T-cell (primary cell): Measurements from ENCODE around the gene ATP6V0B. TPM values are rescaled to one million over a fixed set of nuclear protein-coding genes. Genes with fewer than 3 reads are reported as not detected.

ENCODE experiments used
- ATAC-seq, 4 experiments: fragments of 200-7000 bp in 3 of 4; fragments of 150-1000 bp in 1 of 4; cut with Tn5 transposase; replicated peaks in 1 of 4; 1 replicate in 3 of 4; 2 replicates in 1 of 4; pipeline ENCODE4 v1.10.0; 2021; ENCODE audit warnings: moderate library complexity in 3 of 4, mild to moderate bottlenecking in 2 of 4, moderate number of reproducible peaks in 1 of 4
- CTCF ChIA-PET, 2 donors: fragments of 300-600 bp; sonication (Branson Sonifier 250); formaldehyde crosslinking; loops; one replicate each; lab custom pipeline; 2022; ENCODE audit warnings: antibody characterized with exemption in 2 of 2; lab: Charles Lee
- POLR2A ChIA-PET, 2 donors: fragments of 300-600 bp; sonication (Branson Sonifier 250); formaldehyde crosslinking; loops; one replicate each; lab custom pipeline; 2022; ENCODE audit warnings: antibody characterized with exemption in 2 of 2; lab: Charles Lee
- DNase-seq, 35 experiments: peaks; one replicate each; pipeline versions ENCODE4 v3.0.0 to v3.0.0-alpha.2; 2013 to 2023
- H3K27ac ChIP-seq: one replicate; pipeline ENCODE4 v1.5.1; 2013; ENCODE audit warnings: low read length
- H3K27me3 ChIP-seq, 2 experiments: replicated peaks in 1 of 2; 1 replicate in 1 of 2; 2 replicates in 1 of 2; pipeline versions ENCODE4 v1.6.1 to v1.7.0; 2013; ENCODE audit warnings: low read length in 1 of 2, mixed read lengths in 1 of 2; ENCODE audit not compliant: control insufficient read depth in 2 of 2, insufficient read depth in 2 of 2; ENCODE audit errors: extremely low read depth in 1 of 2
- H3K36me3 ChIP-seq, 2 donors: 1 replicate in 1 of 2; 2 replicates in 1 of 2; pipeline versions ENCODE4 v1.6.1 to v1.7.0; 2013; ENCODE audit warnings: low read length in 1 of 2; ENCODE audit not compliant: control insufficient read depth in 2 of 2, insufficient read depth in 1 of 2; ENCODE audit errors: extremely low read depth in 1 of 2
- H3K4me1 ChIP-seq, 2 experiments: 1 replicate in 1 of 2; 2 replicates in 1 of 2; pipeline versions ENCODE4 v1.6.1 to v1.7.0; 2013; ENCODE audit warnings: low read length in 2 of 2, mixed read lengths in 1 of 2; ENCODE audit not compliant: insufficient read depth in 2 of 2, control insufficient read depth in 1 of 2; ENCODE audit errors: extremely low read depth in 1 of 2
- H3K4me3 ChIP-seq, 2 donors: 1 replicate in 1 of 2; 2 replicates in 1 of 2; pipeline versions ENCODE4 v1.5.1 to v1.7.0; 2013; ENCODE audit warnings: mild to moderate bottlenecking in 2 of 2, low read length in 1 of 2, moderate library complexity in 1 of 2; ENCODE audit not compliant: control insufficient read depth in 1 of 2; ENCODE audit errors: extremely low read depth in 1 of 2
- H3K9me3 ChIP-seq: 2 replicates; pipeline ENCODE4 v1.7.0; 2013
- H3K27ac Mint-ChIP-seq, 2 donors: one replicate each; pipeline ENCODE4 v1.8.0; 2020 to 2021; ENCODE audit warnings: mild to moderate bottlenecking in 2 of 2, mixed read lengths in 2 of 2
- H3K27me3 Mint-ChIP-seq, 2 donors: one replicate each; pipeline ENCODE4 v1.8.0; 2021 to 2022; ENCODE audit warnings: mixed read lengths in 2 of 2
- H3K36me3 Mint-ChIP-seq: one replicate; pipeline ENCODE4 v1.8.0; 2021; ENCODE audit warnings: mixed read lengths
- H3K4me1 Mint-ChIP-seq, 3 donors: one replicate each; pipeline ENCODE4 v1.8.0; 2020 to 2022; ENCODE audit warnings: mixed read lengths in 3 of 3, mild to moderate bottlenecking in 1 of 3
- H3K4me3 Mint-ChIP-seq, 3 donors: one replicate each; pipeline ENCODE4 v1.8.0; 2020 to 2022; ENCODE audit warnings: mild to moderate bottlenecking in 3 of 3, mixed read lengths in 3 of 3, moderate library complexity in 3 of 3
- H3K9me3 Mint-ChIP-seq, 3 donors: one replicate each; pipeline ENCODE4 v1.8.0; 2020 to 2022; ENCODE audit warnings: mixed read lengths in 3 of 3
- WGBS: methylation state at CpG from one replicate; pipeline ENCODE4 v1.1.5; 2013; ENCODE audit warnings: missing lambda C conversion rate; ENCODE audit not compliant: insufficient coverage; 5-methylcytosine and 5-hydroxymethylcytosine counted together
- total RNA-seq, 35 experiments: library from RNA in 6 of 35; stranded (reverse) in 6 of 35; fragments of 120-200 nt in 1 of 35; gene quantifications; one replicate each; pipeline versions ENCODE4 v1.2.1 to v1.2.4 and lab custom pipeline; 2013 to 2026

Gene ATP6V0B
- total RNA-seq, 5 donors from 2014 or later (not counting 1 experiment from before 2014, with no cell fraction given) = 57.5 to 88.6 (median 69.5) TPM

GRCh38 chr1:43958351-43959255 lies 16.2 kb upstream of the ATP6V0B start:
- ChIA-PET CTCF (no interaction called here), POLR2A (no interaction called here)
- ATAC-seq (no peak), DNase-seq (no peak)
- no peaks in the 10 kb centered on the region for H3K27me3 Mint-ChIP-seq
- H3K27ac ChIP-seq = no peak overlapping the region
- peaks cover 0 to 2% (median 0%) of the 10 kb centered on the region in 3 donors for H3K4me1 Mint-ChIP-seq
- H3K27me3 ChIP-seq = no peaks in the 10 kb centered on the region
- peaks cover 6 to 41% of the 10 kb centered on the region in 2 donors for H3K36me3 ChIP-seq
- no peak overlapping the region for H3K4me3 ChIP-seq
- H3K4me1 ChIP-seq = no peaks in the 10 kb centered on the region
- H3K36me3 Mint-ChIP-seq = peaks cover 27% of the 10 kb centered on the region
- no peaks in the 10 kb centered on the region for H3K9me3 Mint-ChIP-seq
- H3K27ac Mint-ChIP-seq = no peak overlapping the region
- H3K4me3 Mint-ChIP-seq = no peak overlapping the region
- no CpG with 5 or more reads among the region's 9 CpGs for WGBS
- no peaks in the 10 kb centered on the region for H3K9me3 ChIP-seq

GRCh38 chr1:43960798-43961197 lies 14.0 kb upstream of the ATP6V0B start:
- WGBS = 98% methylated on average over 5 of the region's 8 CpGs
- ATAC-seq = no peak
- CTCF ChIA-PET = no interaction called here
- no peak overlapping the region for H3K4me3 Mint-ChIP-seq
- no peaks in the 10 kb centered on the region for H3K4me1 ChIP-seq
- H3K27me3 Mint-ChIP-seq = no peaks in the 10 kb centered on the region
- peaks cover 6 to 41% of the 10 kb centered on the region in 2 donors for H3K36me3 ChIP-seq
- DNase-seq = no peak
- no peak overlapping the region for H3K27ac Mint-ChIP-seq
- H3K27me3 ChIP-seq = no peaks in the 10 kb centered on the region
- POLR2A ChIA-PET = no interaction called here
- no peak overlapping the region for H3K27ac ChIP-seq
- H3K36me3 Mint-ChIP-seq = peaks cover 27% of the 10 kb centered on the region
- no peaks in the 10 kb centered on the region for H3K9me3 Mint-ChIP-seq
- no peak overlapping the region for H3K4me3 ChIP-seq
- H3K4me1 Mint-ChIP-seq = no peaks in the 10 kb centered on the region
- no peaks in the 10 kb centered on the region for H3K9me3 ChIP-seq

GRCh38 chr1:43961692-43962091 lies 13.1 kb upstream of the ATP6V0B start:
- Mint-ChIP-seq H3K27me3 (no peaks in the 10 kb centered on the region), H3K27ac (no peak overlapping the region), H3K4me3 (no peak overlapping the region), H3K4me1 (no peaks in the 10 kb centered on the region), H3K36me3 (peaks cover 27% of the 10 kb centered on the region), H3K9me3 (no peaks in the 10 kb centered on the region)
- WGBS = 100% methylated on average over 2 of the region's 3 CpGs
- H3K27ac ChIP-seq = no peak overlapping the region
- peaks cover 6 to 36% of the 10 kb centered on the region in 2 donors for H3K36me3 ChIP-seq
- H3K4me3 ChIP-seq = no peak overlapping the region
- no peaks in the 10 kb centered on the region for H3K4me1 ChIP-seq
- ATAC-seq (no peak), DNase-seq (no peak)
- CTCF ChIA-PET = no interaction called here
- no peaks in the 10 kb centered on the region for H3K9me3 ChIP-seq
- H3K27me3 ChIP-seq = no peaks in the 10 kb centered on the region
- POLR2A ChIA-PET = no interaction called here

GRCh38 chr1:43962324-43962723 lies 12.4 kb upstream of the ATP6V0B start:
- H3K9me3 Mint-ChIP-seq = no peaks in the 10 kb centered on the region
- Histone ChIP-seq H3K9me3 (no peaks in the 10 kb centered on the region), H3K27me3 (no peaks in the 10 kb centered on the region), H3K27ac (no peak overlapping the region), H3K4me1 (no peaks in the 10 kb centered on the region), H3K4me3 (no peak overlapping the region), H3K36me3 (peaks cover 3 to 31% of the 10 kb centered on the region in 2 donors)
- no peak overlapping the region for H3K27ac Mint-ChIP-seq
- DNase-seq (no peak), ATAC-seq (no peak)
- H3K36me3 Mint-ChIP-seq = peaks cover 23% of the 10 kb centered on the region
- CTCF ChIA-PET = no interaction called here
- WGBS = 100% methylated on average over 1 of the region's 2 CpGs
- POLR2A ChIA-PET = no interaction called here
- H3K4me3 Mint-ChIP-seq = no peak overlapping the region
- no peaks in the 10 kb centered on the region for H3K27me3 Mint-ChIP-seq
- no peaks in the 10 kb centered on the region for H3K4me1 Mint-ChIP-seq

GRCh38 chr1:43963006-43963405 lies 11.8 kb upstream of the ATP6V0B start:
- peaks cover 0 to 25% of the 10 kb centered on the region in 2 donors for H3K36me3 ChIP-seq
- H3K9me3 ChIP-seq = no peaks in the 10 kb centered on the region

GRCh38 chr1:43963890-43964289 lies 10.9 kb upstream of the ATP6V0B start:
- POLR2A ChIA-PET = interaction anchor here in 1 of 2 donors (0.6 kb wide), 1 partner anchor 607 kb away, joined by 6 read pairs; no protein-coding TSS in a partner anchor
- ATAC-seq (no peak), DNase-seq (no peak)
- CTCF ChIA-PET = no interaction called here
- H3K4me1 ChIP-seq = no peaks in the 10 kb centered on the region
- Mint-ChIP-seq H3K9me3 (no peaks in the 10 kb centered on the region), H3K27ac (no peak overlapping the region), H3K4me1 (no peaks in the 10 kb centered on the region), H3K36me3 (peaks cover 19% of the 10 kb centered on the region), H3K27me3 (no peaks in the 10 kb centered on the region), H3K4me3 (no peak overlapping the region)
- H3K9me3 ChIP-seq = no peaks in the 10 kb centered on the region
- no peak overlapping the region for H3K27ac ChIP-seq
- no peak overlapping the region for H3K4me3 ChIP-seq
- 38% methylated on average over 1 of the region's 5 CpGs for WGBS
- no peaks in the 10 kb centered on the region for H3K27me3 ChIP-seq
- H3K36me3 ChIP-seq = peaks cover 0 to 18% of the 10 kb centered on the region in 2 donors

More at GRCh38 chr1:43963006-43963405, 11.8 kb upstream of the ATP6V0B start:
- Mint-ChIP-seq H3K27me3 (no peaks in the 10 kb centered on the region), H3K4me3 (no peak overlapping the region), H3K9me3 (no peaks in the 10 kb centered on the region), H3K36me3 (peaks cover 24% of the 10 kb centered on the region), H3K4me1 (no peaks in the 10 kb centered on the region), H3K27ac (no peak overlapping the region)
- ChIA-PET CTCF (no interaction called here), POLR2A (interaction anchor here in 1 of 2 donors (0.6 kb wide), 1 partner anchor 606 kb away, joined by 6 read pairs; no protein-coding TSS in a partner anchor)
- WGBS = 100% methylated on average over 3 of the region's 3 CpGs
- no peaks in the 10 kb centered on the region for H3K4me1 ChIP-seq
- DNase-seq = no peak
- no peak for ATAC-seq
- H3K27ac ChIP-seq = no peak overlapping the region
- no peaks in the 10 kb centered on the region for H3K27me3 ChIP-seq
- H3K4me3 ChIP-seq = no peak overlapping the region
